SKM-1 (cell line): ENCODE results near the gene GLG1.
"Not testable (repeated sequence)": the region's sequence is repeated elsewhere in the genome, so short reads cannot be mapped to it uniquely, and the experiment has no call there.

Experiments used
- DNase-seq: peaks from one replicate; lab custom pipeline; 2025; ENCODE audit not compliant: unreplicated experiment; lab: John Stamatoyannopoulos, UW

GLG1 gene

GRCh38 chr16:74412775-74413390, 194.0 kb downstream of the GLG1 start:
- not testable (repeated sequence) for DNase-seq

GRCh38 chr16:74412138-74412774, 194.7 kb downstream of the GLG1 start:
- DNase-seq, result not testable (repeated sequence)

- not testable (repeated sequence) for DNase-seq
These were observed 195.9 kb downstream of the GLG1 start for GRCh38 chr16:74410981-74411380.

GRCh38 chr16:74410057-74410957, 196.6 kb downstream of the GLG1 start:
- not testable (repeated sequence) for DNase-seq

- DNase-seq, result not testable (repeated sequence)
These were observed 197.5 kb downstream of the GLG1 start for GRCh38 chr16:74409185-74409981.

GRCh38 chr16:74407362-74407705, 199.6 kb downstream of the GLG1 start:
- DNase-seq, result not testable (repeated sequence)

- not testable (repeated sequence) for DNase-seq
These were observed 200.1 kb downstream of the GLG1 start for GRCh38 chr16:74406600-74407361.

- not testable (repeated sequence) for DNase-seq
These were observed 202.6 kb downstream of the GLG1 start for GRCh38 chr16:74404148-74404933.

GRCh38 chr16:74400238-74400637, 206.7 kb downstream of the GLG1 start:
- DNase-seq, result not testable (repeated sequence)

GRCh38 chr16:74398212-74398895, 208.6 kb downstream of the GLG1 start:
- not testable (repeated sequence) for DNase-seq
